ENCODE data around the gene KCNH3. TPM values are rescaled to one million over a fixed set of nuclear protein-coding genes. Genes with fewer than 3 reads are reported as not detected.

The KCNH3 gene
- total and polyA plus RNA-seq, 2 of the 8 experiments (the other 6 are each of a cell fraction or from before 2014, with no cell fraction given): 0.24 to 0.50 TPM

DNA sequence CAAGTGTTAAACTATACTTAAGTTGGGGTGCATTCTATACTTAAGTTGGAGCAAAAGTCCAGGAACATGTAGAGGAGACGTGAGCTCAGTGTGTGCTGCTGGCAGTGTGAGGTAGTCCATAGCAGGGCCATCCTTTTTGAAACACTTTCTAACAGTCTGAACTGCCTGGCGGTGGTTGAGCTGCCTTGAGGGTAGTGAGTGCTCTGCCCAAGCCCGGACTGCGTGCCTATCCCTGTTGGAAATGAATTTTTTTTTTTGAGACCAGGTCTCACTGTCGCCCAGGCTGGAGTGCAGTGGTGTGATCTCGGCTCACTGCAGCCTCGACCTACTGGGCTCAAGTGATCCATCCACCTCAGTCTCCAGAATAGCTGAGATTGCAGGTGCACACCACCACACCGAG lies 14.1 kb downstream of the KCNH3 start:
- WGBS, 2 experiments (ENCODE audit: extremely low coverage in 1 of 2, insufficient coverage in 1 of 2, insufficient read length in 1 of 2, insufficient replicate concordance in 2 of 2, low coverage in 1 of 2, low lambda C conversion rate in 2 of 2, missing lambda C conversion rate in 1 of 2): 76% methylated on average over 8 of the region's 8 CpGs; no CpG with 5 or more reads in 1 of the 2 experiments
- Histone ChIP-seq H3K27ac (ENCODE audit: low read depth, low read length) (no peak overlapping the region), H3K4ac (replicated peaks; ENCODE audit: insufficient read length, low read depth, low read length) (no peak overlapping the region), H2BK12ac (ENCODE audit: low read depth, low read length) (no peak overlapping the region), H3K4me3 (ENCODE audit: extremely low read depth in 1 of 4, insufficient read depth in 2 of 4, low read depth in 3 of 4, low read length in 4 of 4) (no peak overlapping the region), H4K5ac (ENCODE audit: insufficient read length, low read depth, low read length) (no peak overlapping the region), H3K9me3 (ENCODE audit: insufficient read depth in 2 of 2, low read depth in 1 of 2, low read length in 1 of 2) (no peaks in the 10 kb centered on the region), H4K8ac (ENCODE audit: extremely low read depth, insufficient read depth, low read length) (no peak overlapping the region), H2BK5ac (ENCODE audit: low read depth, low read length) (no peak overlapping the region), H3K23me2 (ENCODE audit: low read depth, low read length) (peaks cover 8% of the 10 kb centered on the region; the same call in 1 of the 2 replicates), H2BK15ac (ENCODE audit: low read length) (no peak overlapping the region), H3K79me1 (ENCODE audit: low read depth, low read length) (no peaks in the 10 kb centered on the region), H3K9ac (replicated peaks in 1 of 4; ENCODE audit: extremely low read depth in 1 of 4, low read depth in 3 of 4, low read length in 3 of 4) (no peak overlapping the region), H3K36me3 (ENCODE audit: control insufficient read depth in 2 of 4, insufficient read depth in 4 of 4, low read length in 3 of 4) (peaks cover 0 to 5% (median 3%) of the 10 kb centered on the region in 4 experiments; a peak in 4 of 8 replicates), H2BK120ac (replicated peaks; ENCODE audit: low read depth, low read length) (no peak overlapping the region), H3K4me1 (replicated peaks in 1 of 4; ENCODE audit: control insufficient read depth in 3 of 4, insufficient read depth in 4 of 4, low read length in 3 of 4) (peaks cover 0 to 14% (median 9%) of the 10 kb centered on the region in 4 experiments; a peak in 6 of 7 replicates), H3K14ac (ENCODE audit: insufficient read length) (no peak overlapping the region), H4K20me1 (replicated peaks in 1 of 2; ENCODE audit: control insufficient read depth in 1 of 2, insufficient read depth in 2 of 2, low read length in 2 of 2) (no peaks in the 10 kb centered on the region), H3K79me2 (ENCODE audit: control insufficient read depth in 1 of 2, insufficient read depth in 2 of 2, low read length in 2 of 2) (no peaks in the 10 kb centered on the region), H4K91ac (replicated peaks; ENCODE audit: insufficient read length, low read length) (no peak overlapping the region), H3K23ac (ENCODE audit: insufficient read length) (no peak overlapping the region), H2AFZ (ENCODE audit: low read length) (no peak overlapping the region), H3K27me3 (replicated peaks in 1 of 4; ENCODE audit: control insufficient read depth in 3 of 4, extremely low read depth in 1 of 4, insufficient read depth in 3 of 4, low read length in 3 of 4) (peaks cover 6 to 35% (median 27%) of the 10 kb centered on the region in 4 experiments), H2BK20ac (ENCODE audit: low read length) (no peak overlapping the region), H3K4me2 (ENCODE audit: insufficient read depth in 1 of 2, low read depth in 2 of 2, low read length in 2 of 2) (no peak overlapping the region), H2AK5ac (ENCODE audit: low read depth, low read length) (no peak overlapping the region), H3K18ac (ENCODE audit: extremely low read depth, low read length) (no peak overlapping the region), H3K56ac (replicated peaks; ENCODE audit: insufficient read length, low read depth, low read length) (no peak overlapping the region)
- FAIRE-seq (no peak), DNase-seq (ENCODE audit: low read depth in 1 of 2, low spot score in 2 of 2) (no peak)
- ChIA-PET CTCF (ENCODE audit: partially characterized antibody) (interaction anchor here (0.6 to 14.0 kb wide), 41 partner anchors 9 to 293 kb away, joined by 3 to 171 read pairs (median 5); partner anchors contain the start of genes DNAJC22, KCNH3 and MCRS1), POLR2A (ENCODE audit: partially characterized antibody) (interaction anchor here (0.5 to 6.7 kb wide), 7 partner anchors 8 to 215 kb away, joined by 3 to 72 read pairs (median 7); partner anchors contain the start of genes MCRS1 and SPATS2)

Data from H1 (cell line).